ENCODE measurements around the gene PGAP6.
"Not testable (repeated sequence)": the region's sequence is repeated elsewhere in the genome, so short reads cannot be mapped to it uniquely, and the experiment has no call there.

PGAP6 gene

GRCh38 chr16:349211-349610 lies 32.6 kb downstream of the PGAP6 start:
- no peak for DNase-seq (ENCODE audit: low read depth)

- DNase-seq (ENCODE audit: low read depth): not testable (repeated sequence)
These were observed 33.3 kb downstream of the PGAP6 start for GRCh38 chr16:348495-348894.

DNA sequence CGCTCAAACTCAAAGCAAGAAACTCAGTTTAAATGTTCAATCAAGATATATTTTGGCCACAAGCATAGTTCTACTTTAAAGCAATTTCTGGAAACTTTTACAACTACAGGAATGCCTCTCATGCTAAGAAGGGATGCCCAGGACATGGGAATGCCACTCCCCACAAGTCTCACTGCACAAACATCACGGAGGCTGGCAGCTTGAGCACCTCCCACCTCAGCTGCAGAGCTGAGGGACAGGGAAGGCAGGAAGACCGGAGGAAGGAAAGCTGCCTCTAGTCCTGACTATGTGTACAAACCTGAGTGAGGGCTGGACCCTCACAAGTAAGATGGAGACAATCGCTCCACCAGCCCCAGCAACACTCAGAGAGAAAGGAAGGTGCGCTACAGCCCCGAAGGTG lies 34.6 kb downstream of the PGAP6 start:
- no peak for DNase-seq (ENCODE audit: low read depth)

GRCh38 chr16:346587-346986 lies 35.2 kb downstream of the PGAP6 start:
- DNase-seq (ENCODE audit: low read depth): no peak

- DNase-seq (ENCODE audit: low read depth): no peak
These were observed 36.0 kb downstream of the PGAP6 start for GRCh38 chr16:345772-346171.

GRCh38 chr16:342455-343213 lies 39.1 kb downstream of the PGAP6 start:
- no peak for DNase-seq (ENCODE audit: low read depth)

DNA sequence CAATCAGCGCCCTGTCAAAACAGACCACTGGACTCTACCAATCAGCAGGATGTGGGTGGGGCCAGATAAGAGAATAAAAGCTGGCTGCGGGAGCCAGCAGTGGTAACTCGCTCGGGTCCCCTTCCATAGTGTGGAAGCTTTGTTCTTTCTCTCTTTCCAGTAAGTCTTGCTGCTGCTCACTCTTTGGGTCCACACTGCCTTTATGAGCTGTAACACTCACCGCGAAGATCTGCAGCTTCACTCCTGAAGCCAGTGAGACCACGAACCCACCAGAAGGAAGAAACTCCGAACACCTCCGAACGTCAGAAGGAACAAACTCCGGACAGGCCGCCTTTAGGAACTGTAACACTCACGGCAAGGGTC lies 39.8 kb downstream of the PGAP6 start:
- not testable (repeated sequence) for DNase-seq (ENCODE audit: low read depth)

DNA sequence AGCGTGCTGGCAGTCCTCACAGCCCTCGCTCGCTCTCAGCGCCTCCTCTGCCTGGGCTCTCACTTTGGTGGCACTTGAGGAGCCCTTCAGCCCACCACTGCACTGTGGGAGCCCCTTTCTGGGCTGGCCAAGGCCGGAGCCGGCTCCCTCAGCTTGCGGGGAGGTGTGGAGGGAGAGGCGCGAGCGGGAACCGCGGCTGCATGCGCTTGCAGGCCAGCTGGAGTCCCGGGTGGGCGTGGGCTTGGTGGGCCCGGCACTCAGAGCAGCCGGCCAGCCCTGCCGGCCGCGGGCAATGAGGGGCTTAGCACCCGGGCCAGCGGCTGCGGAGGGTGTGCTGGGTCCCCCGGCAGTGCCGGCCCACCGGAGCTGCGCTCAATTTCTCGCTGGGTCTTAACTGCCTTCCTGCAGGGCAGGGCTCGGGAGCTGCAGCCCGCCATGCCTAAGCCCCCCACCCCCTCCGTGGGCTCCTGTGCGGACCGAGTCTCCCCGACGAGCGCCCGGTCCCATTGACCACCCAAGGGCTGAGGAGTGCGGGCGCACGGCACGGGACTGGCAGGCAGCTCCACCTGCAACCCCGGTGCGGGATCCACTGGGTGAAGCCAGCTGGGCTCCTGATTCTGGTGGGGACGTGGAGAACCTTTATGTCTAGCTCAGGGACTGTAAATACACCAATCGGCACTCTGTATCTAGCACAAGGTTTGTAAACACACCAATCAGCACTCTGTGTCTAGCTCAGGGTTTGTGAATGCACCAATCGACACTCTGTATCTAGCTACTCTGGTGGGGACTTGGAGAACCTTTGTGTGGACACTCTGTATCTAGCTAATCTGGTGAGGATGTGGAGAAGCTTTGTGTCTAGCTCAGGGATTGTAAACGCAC lies 40.4 kb downstream of the PGAP6 start:
- not testable (repeated sequence) for DNase-seq (ENCODE audit: low read depth)

DNA sequence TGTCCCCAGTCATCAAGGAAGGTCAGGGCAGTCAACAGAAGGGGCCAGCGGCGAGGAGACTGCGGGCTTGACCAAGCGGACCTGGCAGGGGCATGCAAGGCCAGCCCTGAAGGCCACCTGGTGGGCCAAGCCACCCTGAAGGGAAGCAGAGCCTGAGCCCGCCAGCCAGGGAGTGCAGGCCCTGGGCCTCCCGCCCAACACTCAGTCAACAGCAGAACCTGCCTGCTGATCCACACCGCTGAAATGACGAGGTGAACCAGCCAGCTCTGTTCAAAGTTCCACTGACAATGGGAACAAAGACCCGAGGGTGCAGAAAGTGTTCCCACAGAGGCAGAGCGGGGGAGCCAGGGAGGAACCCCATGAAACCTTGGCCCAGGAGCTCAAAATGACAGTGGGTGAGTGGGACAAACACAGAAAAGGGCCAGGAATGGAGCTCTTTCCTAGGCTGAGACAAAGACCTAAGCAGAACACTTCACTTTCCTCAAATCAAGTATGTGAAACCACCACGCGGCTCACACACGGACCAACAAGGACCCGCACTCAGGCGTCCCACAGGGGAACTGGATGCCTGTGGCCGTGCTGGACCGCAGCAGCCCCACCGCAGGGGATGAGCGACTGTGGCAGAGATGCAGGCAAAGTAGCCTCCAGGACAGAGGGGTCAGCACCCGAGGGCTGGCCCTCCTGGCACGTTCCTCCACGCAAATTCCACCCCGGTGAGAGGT lies 41.2 kb downstream of the PGAP6 start:
- DNase-seq (ENCODE audit: low read depth): no peak

- DNase-seq (ENCODE audit: low read depth): no peak
These were observed 42.1 kb downstream of the PGAP6 start for GRCh38 chr16:339680-340079.

- DNase-seq (ENCODE audit: low read depth): no peak
These were observed 43.7 kb downstream of the PGAP6 start for GRCh38 chr16:337975-338575.

DNA sequence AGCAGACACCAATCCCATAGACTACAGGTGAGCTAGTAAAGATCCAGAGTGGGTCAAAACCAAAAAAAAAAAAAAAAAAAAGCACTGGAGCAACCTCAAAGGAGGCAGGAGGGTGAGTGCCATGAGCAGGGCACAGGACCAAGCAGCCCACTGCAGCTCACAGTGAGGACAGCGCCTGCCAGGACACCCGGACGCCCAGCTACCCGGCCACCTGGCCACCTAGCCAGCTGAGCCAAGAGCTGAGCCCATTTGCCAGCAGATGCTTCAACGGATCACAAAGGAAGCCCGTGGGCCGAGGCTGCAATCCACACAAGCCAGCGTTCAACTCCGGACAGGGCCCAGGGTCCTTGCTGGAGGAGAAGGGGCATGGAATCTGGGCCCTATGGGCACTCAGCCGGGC lies 44.3 kb downstream of the PGAP6 start:
- DNase-seq (ENCODE audit: low read depth): no peak

DNA sequence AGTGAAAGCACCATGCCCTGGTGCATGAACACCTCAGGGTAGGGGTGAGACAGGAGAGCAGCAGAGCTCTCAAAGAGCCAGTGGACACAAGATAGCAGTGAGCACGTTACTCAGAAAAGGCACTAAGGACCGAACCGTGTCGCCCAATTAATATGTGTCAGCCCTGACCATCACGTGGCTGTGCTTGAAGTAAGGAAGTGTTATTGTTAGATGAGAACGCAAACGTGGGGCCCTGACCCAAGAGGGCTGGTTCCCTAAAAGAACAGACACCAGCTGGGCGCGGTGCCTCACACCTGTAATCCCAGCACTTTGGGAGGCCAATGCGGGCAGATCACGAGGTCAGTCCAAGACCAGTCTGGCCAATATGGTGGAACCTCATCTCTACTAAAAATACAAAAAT lies 45.5 kb downstream of the PGAP6 start:
- no peak for DNase-seq (ENCODE audit: low read depth)

DNA sequence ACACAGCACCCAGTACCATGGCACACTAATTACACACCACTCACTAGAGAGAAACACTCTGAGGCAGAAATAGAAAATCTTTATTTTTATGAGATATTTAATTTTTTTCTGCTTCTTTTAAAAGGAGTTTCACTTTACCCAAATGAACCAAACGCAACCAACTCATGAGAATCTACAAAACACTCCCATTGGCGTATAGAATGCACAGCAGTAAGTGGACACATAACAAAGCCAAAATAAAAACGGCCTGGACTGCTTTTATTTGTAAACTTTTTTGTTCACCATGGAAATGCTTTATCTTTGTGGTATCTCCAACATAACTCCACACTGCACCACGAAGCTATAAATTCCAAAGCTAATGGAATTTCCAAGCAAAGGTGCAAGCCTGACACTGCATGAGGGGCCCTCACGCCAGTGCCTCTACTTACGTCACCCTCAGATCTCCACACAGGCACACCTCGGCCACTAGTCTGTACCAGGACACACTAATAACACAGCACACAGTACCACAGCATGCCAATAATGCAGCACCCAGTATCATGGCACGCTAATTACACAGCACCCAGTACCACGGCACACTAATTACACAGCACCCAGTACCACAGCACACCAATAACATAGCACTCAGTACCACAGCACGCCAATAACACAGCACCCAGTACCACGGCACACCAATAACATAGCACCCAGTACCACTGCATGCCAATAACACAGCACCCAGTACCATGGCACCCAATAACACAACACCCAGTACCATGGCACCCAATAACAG lies 46.7 kb downstream of the PGAP6 start:
- DNase-seq (ENCODE audit: low read depth): not testable (repeated sequence)

GRCh38 chr16:334164-334832 lies 47.5 kb downstream of the PGAP6 start:
- not testable (repeated sequence) for DNase-seq (ENCODE audit: low read depth)

GRCh38 chr16:333406-334094 lies 48.2 kb downstream of the PGAP6 start:
- no peak for DNase-seq (ENCODE audit: low read depth)

GRCh38 chr16:331181-331814 lies 50.5 kb downstream of the PGAP6 start:
- not testable (repeated sequence) for DNase-seq (ENCODE audit: low read depth)

DNA sequence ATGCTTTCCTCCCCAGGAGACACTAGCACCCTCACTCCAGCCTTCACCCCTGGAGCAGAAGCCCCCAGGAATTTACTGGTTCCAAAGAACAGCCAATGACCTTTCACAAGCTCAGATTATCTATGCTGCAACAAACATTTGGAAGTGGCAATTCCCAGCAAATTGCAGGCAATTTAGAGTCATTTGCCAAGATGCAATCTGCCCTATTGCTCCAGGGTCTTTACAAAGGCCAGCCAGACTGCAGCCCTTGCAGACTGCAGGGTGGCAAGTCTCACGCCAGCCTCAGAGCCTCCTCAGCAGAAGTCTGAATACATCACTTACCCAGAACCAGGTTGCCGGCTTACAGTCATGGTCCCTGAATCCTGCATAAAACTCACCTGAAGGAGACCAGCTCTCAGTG lies 51.0 kb downstream of the PGAP6 start:
- no peak for DNase-seq (ENCODE audit: low read depth)

DNA sequence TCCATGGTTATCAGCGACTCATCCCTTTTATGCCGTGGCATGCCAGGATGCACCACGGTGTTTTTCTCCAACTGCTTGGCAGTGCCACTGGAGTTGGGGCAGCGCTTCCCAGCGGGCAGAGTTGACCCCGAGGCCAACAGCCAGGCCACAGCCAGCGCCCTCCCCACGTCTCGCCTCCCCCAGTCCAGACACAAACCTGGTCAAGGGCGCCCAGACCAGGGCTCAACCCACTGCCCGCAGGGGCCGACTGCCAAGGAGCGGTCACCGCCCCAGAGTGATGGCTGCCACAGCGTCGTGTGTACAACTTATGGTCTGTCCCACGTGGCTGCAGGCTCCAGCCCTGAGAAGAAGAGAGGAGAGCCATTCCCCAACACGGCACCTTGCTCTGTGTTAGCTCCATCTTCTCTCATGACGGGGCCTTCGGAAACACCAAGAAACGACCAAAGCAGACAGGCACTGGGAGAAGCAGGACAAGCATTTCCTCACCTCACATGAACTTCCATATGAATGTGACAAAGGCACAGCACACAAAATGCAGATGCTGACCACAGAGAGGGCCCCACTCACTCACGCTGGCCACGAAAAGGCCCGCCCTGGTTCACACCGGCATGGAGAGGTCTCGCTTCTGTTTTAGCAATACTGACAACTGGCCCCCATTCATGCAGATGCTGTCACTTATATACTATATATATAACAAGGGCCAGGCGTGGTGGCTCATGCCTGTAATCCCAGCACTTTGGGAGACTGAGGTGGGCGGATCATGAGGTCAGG lies 56.2 kb downstream of the PGAP6 start:
- no peak for DNase-seq (ENCODE audit: low read depth)

All from GM04504 (cell line).